ENCODE measurements around the gene ISLR. TPM values are rescaled to one million over a fixed set of nuclear protein-coding genes. Genes with fewer than 3 reads are reported as not detected.

The ISLR gene
- total and polyA plus RNA-seq, 8 donors: 3.5 to 44.6 (median 12.0) TPM

GRCh38 chr15:74192751-74193150 is 19.2 kb downstream of the ISLR start:
- intact Hi-C loops (cut with DNase I; ENCODE audit: low total_unique reads): no loop called here
- no peak overlapping the region for H3K27ac ChIP-seq
- H3K27me3 ChIP-seq: no peaks in the 10 kb centered on the region
- TF ChIP-seq, protein P1, sequence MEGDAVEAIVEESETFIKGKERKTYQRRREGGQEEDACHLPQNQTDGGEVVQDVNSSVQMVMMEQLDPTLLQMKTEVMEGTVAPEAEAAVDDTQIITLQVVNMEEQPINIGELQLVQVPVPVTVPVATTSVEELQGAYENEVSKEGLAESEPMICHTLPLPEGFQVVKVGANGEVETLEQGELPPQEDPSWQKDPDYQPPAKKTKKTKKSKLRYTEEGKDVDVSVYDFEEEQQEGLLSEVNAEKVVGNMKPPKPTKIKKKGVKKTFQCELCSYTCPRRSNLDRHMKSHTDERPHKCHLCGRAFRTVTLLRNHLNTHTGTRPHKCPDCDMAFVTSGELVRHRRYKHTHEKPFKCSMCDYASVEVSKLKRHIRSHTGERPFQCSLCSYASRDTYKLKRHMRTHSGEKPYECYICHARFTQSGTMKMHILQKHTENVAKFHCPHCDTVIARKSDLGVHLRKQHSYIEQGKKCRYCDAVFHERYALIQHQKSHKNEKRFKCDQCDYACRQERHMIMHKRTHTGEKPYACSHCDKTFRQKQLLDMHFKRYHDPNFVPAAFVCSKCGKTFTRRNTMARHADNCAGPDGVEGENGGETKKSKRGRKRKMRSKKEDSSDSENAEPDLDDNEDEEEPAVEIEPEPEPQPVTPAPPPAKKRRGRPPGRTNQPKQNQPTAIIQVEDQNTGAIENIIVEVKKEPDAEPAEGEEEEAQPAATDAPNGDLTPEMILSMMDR (IDR thresholded peaks at IDR 0.05): no peak
- no peak for DNase-seq
- peaks cover 0 to 8% (median 0%) of the 10 kb centered on the region in 4 donors for H3K4me1 ChIP-seq
- H3K36me3 ChIP-seq: no peaks in the 10 kb centered on the region
- WGBS, 5 donors: 73 to 84% (median 80%) methylated on average over 5 of the region's 5 CpGs
- no peak overlapping the region for H3K4me3 ChIP-seq
- H3K9me3 ChIP-seq: no peaks in the 10 kb centered on the region

DNA sequence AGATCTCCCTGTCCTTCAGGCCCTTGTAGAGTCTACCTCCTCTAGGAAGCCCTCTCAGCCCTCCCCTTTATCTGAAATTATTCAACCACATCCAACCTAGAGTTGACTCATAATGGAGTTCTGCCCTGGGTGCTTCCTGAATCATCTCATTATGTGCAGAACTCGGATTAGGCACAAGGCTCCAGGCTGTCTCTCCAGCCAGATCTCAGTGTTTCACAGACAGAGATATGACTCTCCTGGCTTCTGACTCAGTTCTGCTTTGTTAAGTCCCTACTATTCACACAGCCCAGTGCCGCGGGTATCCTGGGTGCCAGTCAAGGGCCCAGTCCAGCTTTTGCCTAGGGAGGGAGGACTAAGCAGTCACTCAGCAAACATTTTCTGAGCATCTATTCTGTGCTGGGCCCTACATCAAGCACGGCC is 19.8 kb downstream of the ISLR start:
- Histone ChIP-seq H3K36me3 (no peaks in the 10 kb centered on the region), H3K27ac (no peak overlapping the region), H3K4me1 (peaks cover 0 to 8% (median 0%) of the 10 kb centered on the region in 4 donors), H3K4me3 (no peak overlapping the region), H3K9me3 (no peaks in the 10 kb centered on the region), H3K27me3 (no peaks in the 10 kb centered on the region)
- 69 to 83% (median 81%) methylated on average over 4 of the region's 4 CpGs for WGBS, 5 donors
- intact Hi-C loops (cut with DNase I; ENCODE audit: low total_unique reads): no loop called here
- TF ChIP-seq EP300 (IDR thresholded peaks at IDR 0.05): no peak
- TF ChIP-seq, protein P1 (IDR thresholded peaks at IDR 0.05): no peak
- TF ChIP-seq POLR2A (IDR thresholded peaks at IDR 0.05): no peak
- no peak for TF ChIP-seq POLR2AphosphoS5 (IDR thresholded peaks at IDR 0.05)
- DNase-seq: no peak

DNA sequence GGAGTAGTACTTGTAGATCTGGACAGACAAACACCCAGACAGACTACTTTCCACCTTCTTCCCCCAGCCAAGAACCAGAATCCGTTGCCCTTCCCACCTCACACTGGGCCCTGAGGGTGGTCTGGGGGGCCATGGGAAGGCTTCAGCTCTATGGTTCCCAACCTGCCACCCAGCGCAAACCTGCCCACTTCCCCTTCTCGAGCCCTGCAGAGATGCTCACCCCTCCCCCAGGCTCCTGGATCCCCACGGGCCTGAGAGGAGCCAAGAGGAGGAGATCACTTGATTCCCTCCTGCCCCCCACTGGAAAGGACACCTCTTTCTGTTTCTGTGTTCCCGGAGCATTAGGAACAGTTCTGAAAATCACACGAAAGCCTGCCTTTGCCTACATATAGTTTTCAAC is 20.4 kb downstream of the ISLR start:
- Histone ChIP-seq H3K4me1 (peaks cover 0 to 8% (median 0%) of the 10 kb centered on the region in 4 donors), H3K27me3 (no peaks in the 10 kb centered on the region), H3K27ac (no peak overlapping the region), H3K4me3 (no peak overlapping the region), H3K36me3 (no peaks in the 10 kb centered on the region), H3K9me3 (no peaks in the 10 kb centered on the region)
- DNase-seq: no peak
- 67 to 77% (median 76%) methylated on average over 6 of the region's 6 CpGs for WGBS, 5 donors
- intact Hi-C loops (cut with DNase I; ENCODE audit: low total_unique reads): no loop called here
- no peak for TF ChIP-seq POLR2A (IDR thresholded peaks at IDR 0.05)
- TF ChIP-seq EP300 (IDR thresholded peaks at IDR 0.05): no peak
- TF ChIP-seq, protein P1 (IDR thresholded peaks at IDR 0.05): no peak
- TF ChIP-seq POLR2AphosphoS5 (IDR thresholded peaks at IDR 0.05): no peak

DNA sequence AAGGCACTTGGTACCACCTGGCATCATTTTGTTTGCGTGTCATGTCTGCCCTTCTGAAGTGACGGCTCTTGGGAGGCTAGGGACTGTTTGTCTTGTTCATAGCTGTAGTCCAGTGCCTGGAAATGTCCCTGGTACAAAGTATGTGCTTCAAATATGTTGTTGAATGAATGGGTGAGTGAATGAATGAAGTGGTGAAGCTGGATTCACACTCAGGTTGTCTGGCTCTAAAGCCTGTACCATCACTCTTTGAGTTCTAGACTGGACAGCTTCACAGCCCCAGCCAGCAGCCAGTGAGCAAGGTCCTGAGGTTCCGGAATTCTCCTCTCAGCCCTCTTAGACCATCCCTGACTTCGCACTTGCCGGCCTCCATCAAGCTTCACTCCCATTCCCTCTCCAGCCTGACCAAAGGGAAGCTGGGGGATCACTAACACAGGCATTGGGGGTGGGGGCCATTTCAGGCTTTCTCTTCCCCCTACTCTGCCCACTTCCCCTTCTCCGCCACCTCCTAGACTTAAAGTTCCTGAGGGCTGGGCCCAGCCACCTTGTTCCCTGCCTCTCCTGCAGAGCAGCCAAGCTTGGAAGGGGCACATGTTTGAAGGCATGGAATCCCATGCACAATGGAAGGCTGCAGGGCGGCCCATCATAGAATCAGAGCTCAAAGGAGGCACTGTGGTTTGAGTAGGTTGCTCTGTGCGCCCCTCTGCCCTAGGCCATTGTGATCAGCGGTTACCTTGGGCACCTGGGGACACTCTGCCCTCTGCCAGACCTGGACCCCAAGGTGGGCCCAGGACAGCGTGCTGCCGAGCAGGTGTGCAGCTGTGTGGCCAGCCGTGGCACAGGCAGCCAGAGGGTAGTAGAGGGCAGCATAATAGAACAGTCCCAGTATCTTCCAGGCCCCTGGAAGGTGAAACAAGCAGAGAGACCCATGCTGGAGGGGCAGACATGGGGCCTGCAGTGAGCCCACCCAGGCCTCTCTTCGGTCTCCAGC is 21.4 kb downstream of the ISLR start:
- WGBS, 5 donors: 91 to 95% (median 93%) methylated on average over 10 to 13 of the region's 13 CpGs
- no peak for TF ChIP-seq POLR2A (IDR thresholded peaks at IDR 0.05)
- no peak for TF ChIP-seq POLR2AphosphoS5 (IDR thresholded peaks at IDR 0.05)
- TF ChIP-seq, protein P1 (IDR thresholded peaks at IDR 0.05): no peak
- TF ChIP-seq EP300 (IDR thresholded peaks at IDR 0.05): no peak
- H3K27ac ChIP-seq: no peak overlapping the region

More for the DNA sequence above, 21.4 kb downstream of the ISLR start:
- no peaks in the 10 kb centered on the region for H3K9me3 ChIP-seq
- peaks cover 0 to 8% (median 0%) of the 10 kb centered on the region in 4 donors for H3K4me1 ChIP-seq
- H3K4me3 ChIP-seq: no peak overlapping the region
- no peaks in the 10 kb centered on the region for H3K36me3 ChIP-seq
- no peak for DNase-seq
- H3K27me3 ChIP-seq: no peaks in the 10 kb centered on the region
- intact Hi-C loops (cut with DNase I; ENCODE audit: low total_unique reads): no loop called here
